ENCODE data around the gene CEBPE.

The CEBPE gene

GRCh38 chr14:23125011-23125410, 6.0 kb upstream of the CEBPE start:
- Histone ChIP-seq H3K27me3 (ENCODE audit: insufficient read depth, low read length, poor library complexity, severe bottlenecking) (no peaks in the 10 kb centered on the region), H3K4me3 (ENCODE audit: low read length, poor library complexity, severe bottlenecking) (no peak overlapping the region), H4K20me1 (ENCODE audit: insufficient read depth, low read length, poor library complexity, severe bottlenecking) (no peaks in the 10 kb centered on the region), H3K4me2 (ENCODE audit: low read depth, low read length, poor library complexity, severe bottlenecking) (no peak overlapping the region), H3K9ac (ENCODE audit: low read depth, low read length, poor library complexity, severe bottlenecking) (no peak overlapping the region), H3F3A (ENCODE audit: low read depth) (no peaks in the 10 kb centered on the region), H2AFZ (ENCODE audit: low read length) (no peak overlapping the region), H3K9me2 (replicated peaks; ENCODE audit: low read depth, low read length) (no peaks in the 10 kb centered on the region), H3K36me3 (ENCODE audit: insufficient read depth, low read length) (no peaks in the 10 kb centered on the region), H3K9me3 (ENCODE audit: insufficient read depth, low read depth, low read length) (no peaks in the 10 kb centered on the region), H3K4me1 (ENCODE audit: insufficient read depth, low read length, poor library complexity, severe bottlenecking) (peaks cover 7% of the 10 kb centered on the region), H3K79me2 (ENCODE audit: insufficient read depth, low read length) (no peaks in the 10 kb centered on the region)
- TF ChIP-seq CTCF (conservative IDR thresholded peaks at IDR 0.05; ENCODE audit: low read length) (no peak), EZH2phosphoT487 (IDR thresholded peaks at IDR 0.05; ENCODE audit: borderline replicate concordance) (no peak)

- no peak overlapping the region for H3K4me2 ChIP-seq (ENCODE audit: low read depth, low read length, poor library complexity, severe bottlenecking)
Observed at GRCh38 chr14:23124337-23124954, 5.4 kb upstream of the CEBPE start.

GRCh38 chr14:23123419-23123818, 4.4 kb upstream of the CEBPE start:
- Histone ChIP-seq H3K36me3 (ENCODE audit: insufficient read depth, low read length) (no peaks in the 10 kb centered on the region), H3K27me3 (ENCODE audit: insufficient read depth, low read length, poor library complexity, severe bottlenecking) (no peaks in the 10 kb centered on the region), H3K9me2 (replicated peaks; ENCODE audit: low read depth, low read length) (no peaks in the 10 kb centered on the region), H3K4me2 (ENCODE audit: low read depth, low read length, poor library complexity, severe bottlenecking) (no peak overlapping the region), H3K9ac (ENCODE audit: low read depth, low read length, poor library complexity, severe bottlenecking) (no peak overlapping the region), H3K4me3 (ENCODE audit: low read length, poor library complexity, severe bottlenecking) (no peak overlapping the region), H2AFZ (ENCODE audit: low read length) (no peak overlapping the region), H3K9me3 (ENCODE audit: insufficient read depth, low read depth, low read length) (no peaks in the 10 kb centered on the region), H3F3A (ENCODE audit: low read depth) (0 out of 2 replicates have a peak, but pooled peaks cover 3% of the 10 kb centered on the region), H3K4me1 (ENCODE audit: insufficient read depth, low read length, poor library complexity, severe bottlenecking) (peaks cover 23% of the 10 kb centered on the region), H3K79me2 (ENCODE audit: insufficient read depth, low read length) (no peaks in the 10 kb centered on the region), H4K20me1 (ENCODE audit: insufficient read depth, low read length, poor library complexity, severe bottlenecking) (no peaks in the 10 kb centered on the region)
- no peak for TF ChIP-seq EZH2phosphoT487 (IDR thresholded peaks at IDR 0.05; ENCODE audit: borderline replicate concordance)
- TF ChIP-seq CTCF (conservative IDR thresholded peaks at IDR 0.05; ENCODE audit: low read length) = no peak

More at GRCh38 chr14:23124337-23124954, 5.4 kb upstream of the CEBPE start:
- Histone ChIP-seq H3K9ac (ENCODE audit: low read depth, low read length, poor library complexity, severe bottlenecking) (no peak overlapping the region), H3K4me1 (ENCODE audit: insufficient read depth, low read length, poor library complexity, severe bottlenecking) (peaks cover 13% of the 10 kb centered on the region), H3K27me3 (ENCODE audit: insufficient read depth, low read length, poor library complexity, severe bottlenecking) (no peaks in the 10 kb centered on the region), H3K4me3 (ENCODE audit: low read length, poor library complexity, severe bottlenecking) (no peak overlapping the region), H3K9me3 (ENCODE audit: insufficient read depth, low read depth, low read length) (no peaks in the 10 kb centered on the region), H3K9me2 (replicated peaks; ENCODE audit: low read depth, low read length) (no peaks in the 10 kb centered on the region), H4K20me1 (ENCODE audit: insufficient read depth, low read length, poor library complexity, severe bottlenecking) (no peaks in the 10 kb centered on the region), H3K79me2 (ENCODE audit: insufficient read depth, low read length) (no peaks in the 10 kb centered on the region), H2AFZ (ENCODE audit: low read length) (no peak overlapping the region), H3F3A (ENCODE audit: low read depth) (0 out of 2 replicates have a peak, but pooled peaks cover 3% of the 10 kb centered on the region), H3K36me3 (ENCODE audit: insufficient read depth, low read length) (no peaks in the 10 kb centered on the region)
- TF ChIP-seq CTCF (conservative IDR thresholded peaks at IDR 0.05; ENCODE audit: low read length) (no peak), EZH2phosphoT487 (IDR thresholded peaks at IDR 0.05; ENCODE audit: borderline replicate concordance) (no peak)

All from Loucy (cell line).